T-helper 1 cell treated with Interleukin-12 subunit alpha and Interleukin-12 subunit beta and Interleukin-4 antibody, amounts not matched to agents 30 μg/mL and 1 μg/mL, for 36 hours (primary cell): ENCODE measurements around the gene RARA.

ENCODE experiments used
- H3K27ac Mint-ChIP-seq: one replicate; pipeline ENCODE4 v1.8.0; 2021; ENCODE audit warnings: mild to moderate bottlenecking, mixed read lengths
- H3K27me3 Mint-ChIP-seq: one replicate; pipeline ENCODE4 v1.8.0; 2021; ENCODE audit warnings: low read depth, mixed read lengths
- H3K36me3 Mint-ChIP-seq: one replicate; pipeline ENCODE4 v1.8.0; 2021; ENCODE audit warnings: low read depth, mixed read lengths
- H3K4me1 Mint-ChIP-seq: one replicate; pipeline ENCODE4 v1.8.0; 2021; ENCODE audit warnings: low read depth, mixed read lengths
- H3K4me3 Mint-ChIP-seq: one replicate; pipeline ENCODE4 v1.8.0; 2021; ENCODE audit warnings: mild to moderate bottlenecking, moderate library complexity, mixed read lengths
- H3K9me3 Mint-ChIP-seq: one replicate; pipeline ENCODE4 v1.8.0; 2021; ENCODE audit warnings: mixed read lengths

RARA gene

DNA sequence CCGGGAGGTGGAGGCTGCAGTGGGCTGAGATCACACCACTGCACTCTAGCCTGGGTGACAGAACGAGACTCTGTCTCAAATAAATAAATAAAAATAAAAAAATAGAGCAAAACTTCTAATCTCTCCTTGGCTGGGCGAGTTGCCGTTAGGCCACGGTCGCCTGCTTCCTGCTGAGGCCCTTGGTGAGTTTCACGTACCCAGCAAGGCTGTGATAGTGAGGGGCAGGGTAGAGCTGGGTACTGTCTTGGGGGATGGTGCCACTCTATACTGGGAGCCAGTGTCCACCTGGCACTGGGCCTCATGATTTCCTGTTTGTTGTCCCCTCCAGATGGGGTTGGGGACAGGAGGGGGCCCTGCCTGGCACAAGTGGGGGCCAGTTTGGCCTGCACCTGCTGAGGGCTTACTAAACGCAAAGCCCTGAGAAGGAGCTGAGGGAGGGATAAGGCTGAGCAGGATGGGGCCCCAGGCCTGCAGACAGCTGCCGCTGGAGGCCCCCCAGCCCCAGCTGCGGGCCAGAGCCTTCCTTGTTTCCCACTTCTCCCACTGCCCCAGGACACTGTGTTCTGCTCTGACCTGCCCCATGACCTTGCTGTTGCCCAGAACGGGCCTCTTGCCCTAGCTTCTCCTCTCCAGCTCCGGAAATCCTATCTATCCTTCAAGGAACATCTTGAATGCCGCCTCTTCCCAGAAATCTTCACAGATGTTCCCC lies 30.1 kb downstream of the RARA start:
- Mint-ChIP-seq H3K4me3 (no peak overlapping the region), H3K36me3 (peaks cover 26% of the 10 kb centered on the region), H3K4me1 (peaks cover 50% of the 10 kb centered on the region), H3K27me3 (peaks cover 8% of the 10 kb centered on the region), H3K27ac (peak overlapping the region; percentile 31), H3K9me3 (no peaks in the 10 kb centered on the region)

GRCh38 chr17:40340327-40340726 lies 31.3 kb downstream of the RARA start:
- no peaks in the 10 kb centered on the region for H3K9me3 Mint-ChIP-seq
- H3K4me3 Mint-ChIP-seq: no peak overlapping the region
- peaks cover 8% of the 10 kb centered on the region for H3K27me3 Mint-ChIP-seq
- H3K36me3 Mint-ChIP-seq: peaks cover 18% of the 10 kb centered on the region
- H3K27ac Mint-ChIP-seq: peak overlapping the region; percentile 8
- H3K4me1 Mint-ChIP-seq: peaks cover 46% of the 10 kb centered on the region

DNA sequence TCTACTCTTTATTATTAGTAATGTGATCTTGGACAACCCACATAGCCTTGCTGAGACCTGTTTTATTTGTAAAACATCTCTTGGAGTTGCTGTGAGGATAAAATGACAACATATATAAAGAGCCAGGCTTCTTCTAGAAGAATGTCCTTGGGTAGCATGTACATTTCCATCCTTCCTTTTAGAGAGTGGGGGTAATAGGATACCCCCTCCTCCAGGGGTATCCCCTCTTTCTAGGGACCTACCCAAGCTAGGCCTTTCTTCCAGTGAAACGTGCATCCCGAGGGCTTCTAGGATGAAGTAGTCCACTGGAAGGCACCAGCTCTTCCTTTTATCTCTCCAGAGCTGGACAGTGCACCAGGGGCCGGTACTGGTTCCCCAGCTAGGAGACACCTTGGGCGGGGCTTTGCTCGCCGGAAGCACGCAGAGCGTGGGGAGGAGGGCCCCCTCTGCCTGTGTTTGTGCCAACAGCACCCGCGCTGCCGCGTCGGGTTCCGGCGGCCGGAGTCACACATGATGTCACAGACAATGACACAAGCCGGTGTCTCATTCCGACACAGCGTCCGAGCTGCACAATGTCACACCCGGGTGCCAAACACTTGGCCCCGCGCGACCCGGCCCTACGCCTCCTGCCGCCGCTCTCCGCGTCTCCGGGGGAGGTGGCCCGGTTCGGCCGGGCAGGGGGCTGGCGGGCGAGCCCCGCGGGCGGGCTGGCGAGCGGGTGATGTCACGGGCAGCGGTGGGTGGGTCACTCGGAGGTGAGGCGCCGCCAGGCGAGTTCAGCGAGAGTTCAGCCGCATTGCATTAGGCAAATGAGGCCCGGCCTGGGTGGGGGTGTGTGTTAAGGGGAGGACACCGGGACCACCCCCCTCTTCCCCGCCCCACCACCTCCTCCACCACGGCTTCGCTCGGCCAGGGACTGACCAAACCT lies 32.2 kb downstream of the RARA start:
- Mint-ChIP-seq H3K27ac (peak overlapping the region; percentile 84), H3K36me3 (peaks cover 18% of the 10 kb centered on the region), H3K27me3 (peaks cover 8% of the 10 kb centered on the region), H3K4me1 (peaks cover 49% of the 10 kb centered on the region), H3K9me3 (no peaks in the 10 kb centered on the region), H3K4me3 (peak overlapping the region; percentile 78)

GRCh38 chr17:40341808-40342503 lies 33.0 kb downstream of the RARA start:
- H3K4me3 Mint-ChIP-seq: peak overlapping the region; percentile 59
- H3K4me1 Mint-ChIP-seq: peaks cover 47% of the 10 kb centered on the region
- peaks cover 8% of the 10 kb centered on the region for H3K27me3 Mint-ChIP-seq
- H3K9me3 Mint-ChIP-seq: no peaks in the 10 kb centered on the region
- peak overlapping the region; percentile 31 for H3K27ac Mint-ChIP-seq
- H3K36me3 Mint-ChIP-seq: peaks cover 18% of the 10 kb centered on the region

DNA sequence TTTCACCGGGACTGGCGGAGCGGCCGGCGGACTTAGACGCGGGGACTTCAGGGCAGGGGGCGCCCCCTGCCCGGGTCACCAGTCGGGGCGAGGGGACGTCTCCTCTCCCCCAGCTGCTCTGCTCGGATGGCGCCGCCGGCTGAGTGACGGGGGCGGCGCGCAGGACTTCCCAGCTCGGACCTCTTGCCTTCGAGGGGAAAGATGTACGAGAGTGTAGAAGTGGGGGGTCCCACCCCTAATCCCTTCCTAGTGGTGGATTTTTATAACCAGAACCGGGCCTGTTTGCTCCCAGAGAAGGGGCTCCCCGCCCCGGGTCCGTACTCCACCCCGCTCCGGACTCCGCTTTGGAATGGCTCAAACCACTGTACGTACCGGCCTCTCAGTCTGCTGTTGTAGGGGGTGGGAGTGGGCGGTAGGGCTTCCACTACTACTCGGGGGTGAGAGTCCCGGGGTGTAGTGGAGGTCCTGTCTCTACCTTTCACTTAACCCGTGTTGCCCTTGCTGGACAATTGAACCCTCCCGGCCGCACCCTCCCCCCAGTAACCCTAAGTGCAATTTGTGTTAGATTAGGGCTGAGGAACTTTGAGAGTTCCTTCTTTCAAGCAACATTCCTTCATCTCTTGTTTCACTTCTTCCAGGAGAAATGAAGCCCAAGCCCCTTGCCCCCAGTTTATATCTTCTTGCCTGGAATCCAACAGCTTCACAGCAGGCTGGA lies 33.7 kb downstream of the RARA start:
- Mint-ChIP-seq H3K27me3 (peaks cover 8% of the 10 kb centered on the region), H3K36me3 (peaks cover 16% of the 10 kb centered on the region), H3K4me1 (peaks cover 40% of the 10 kb centered on the region), H3K4me3 (peak overlapping the region; percentile 51), H3K9me3 (no peaks in the 10 kb centered on the region), H3K27ac (no peak overlapping the region)

DNA sequence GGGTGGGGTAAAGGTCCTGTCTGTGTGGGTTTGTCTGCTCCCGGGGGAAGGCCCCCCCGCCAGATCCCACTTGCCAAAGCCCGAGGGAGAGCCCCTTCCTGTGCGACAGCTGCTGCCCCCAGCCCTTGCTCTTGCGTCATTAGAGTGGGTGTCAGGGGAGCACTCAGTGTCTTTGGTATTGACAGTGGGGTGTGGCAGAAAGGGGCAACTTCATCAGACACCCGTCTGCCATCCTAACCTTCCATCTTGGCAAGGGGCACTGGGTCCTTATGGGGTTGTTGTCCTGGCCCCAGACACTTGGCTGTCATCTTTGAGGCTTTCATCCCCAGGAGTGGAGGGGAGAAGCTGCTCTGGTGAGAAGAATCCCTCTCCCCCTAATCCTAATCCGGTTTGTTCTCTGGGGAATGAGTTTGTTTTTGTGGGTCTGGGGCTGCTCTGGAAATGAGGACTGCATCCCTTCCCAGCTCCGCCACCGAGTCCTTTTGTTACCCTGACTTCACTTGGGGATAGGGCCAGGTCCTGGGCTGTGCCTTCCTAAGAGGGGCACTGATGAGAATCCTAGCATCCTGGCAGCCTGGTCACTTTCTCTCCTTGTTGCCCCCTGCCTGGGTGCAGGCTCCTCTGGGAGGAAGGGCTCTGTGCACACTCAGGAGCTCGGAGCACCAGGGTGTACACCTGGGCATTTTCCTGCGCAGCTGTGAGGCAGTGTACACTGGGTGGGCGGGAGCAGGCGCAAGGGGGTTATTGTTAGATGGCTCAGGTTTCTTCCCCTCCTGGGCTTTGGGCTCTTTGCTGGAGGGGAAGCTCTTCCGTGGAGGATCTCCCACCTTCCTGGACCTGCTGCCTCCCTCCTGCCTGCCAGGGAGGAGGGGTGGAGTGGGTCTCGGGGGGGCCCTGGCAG lies 34.5 kb downstream of the RARA start:
- H3K27ac Mint-ChIP-seq: no peak overlapping the region
- peaks cover 8% of the 10 kb centered on the region for H3K27me3 Mint-ChIP-seq
- peaks cover 33% of the 10 kb centered on the region for H3K4me1 Mint-ChIP-seq
- H3K9me3 Mint-ChIP-seq: no peaks in the 10 kb centered on the region
- H3K4me3 Mint-ChIP-seq: peak overlapping the region; percentile 51
- peaks cover 14% of the 10 kb centered on the region for H3K36me3 Mint-ChIP-seq

DNA sequence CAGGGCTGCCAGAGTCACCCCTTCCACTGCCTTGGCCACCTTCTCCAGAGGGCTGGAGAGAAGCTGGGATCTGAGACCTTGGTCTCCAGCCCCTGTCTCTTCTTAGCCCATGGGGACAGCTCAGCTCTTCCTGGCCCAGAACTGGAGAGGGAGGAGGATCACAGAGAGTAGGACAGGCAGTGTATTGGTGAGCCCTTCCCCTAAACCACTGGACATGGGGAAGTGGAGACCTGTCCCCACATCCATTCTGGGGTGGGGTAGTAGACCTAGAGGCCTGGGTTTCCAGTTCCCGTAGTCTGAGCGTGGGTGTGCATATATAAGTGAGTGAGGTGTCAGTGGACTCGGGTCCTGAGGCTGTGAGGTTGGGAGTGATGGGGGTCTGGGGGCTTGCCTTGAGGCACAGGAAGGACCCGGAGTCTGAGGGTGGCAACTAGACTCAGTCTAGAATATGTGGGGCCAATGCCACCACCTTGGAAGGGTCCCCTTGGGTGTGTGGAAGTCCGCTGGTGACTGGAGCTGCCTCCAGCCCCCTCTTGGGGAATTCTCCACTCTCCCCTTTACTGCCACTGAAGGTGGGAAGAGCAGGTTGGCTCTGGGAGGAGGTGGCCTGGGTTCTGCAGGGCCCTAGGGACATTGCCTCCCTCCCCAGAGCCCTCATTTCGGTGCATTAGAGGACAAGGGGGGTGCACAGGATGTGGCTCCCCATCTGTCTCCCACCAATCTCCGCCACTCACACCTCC lies 35.6 kb downstream of the RARA start:
- Mint-ChIP-seq H3K4me3 (peak overlapping the region; percentile 25), H3K36me3 (peaks cover 15% of the 10 kb centered on the region), H3K27ac (no peak overlapping the region), H3K4me1 (peaks cover 28% of the 10 kb centered on the region), H3K9me3 (no peaks in the 10 kb centered on the region), H3K27me3 (peaks cover 8% of the 10 kb centered on the region)

- Mint-ChIP-seq H3K9me3 (no peaks in the 10 kb centered on the region), H3K36me3 (peaks cover 13% of the 10 kb centered on the region), H3K4me1 (peaks cover 22% of the 10 kb centered on the region), H3K27ac (no peak overlapping the region), H3K4me3 (peak overlapping the region; percentile 25), H3K27me3 (peaks cover 8% of the 10 kb centered on the region)
Observed at GRCh38 chr17:40345161-40345993, 36.4 kb downstream of the RARA start.

GRCh38 chr17:40345994-40346764 lies 37.2 kb downstream of the RARA start:
- peaks cover 8% of the 10 kb centered on the region for H3K27me3 Mint-ChIP-seq
- no peak overlapping the region for H3K27ac Mint-ChIP-seq
- no peaks in the 10 kb centered on the region for H3K9me3 Mint-ChIP-seq
- H3K4me3 Mint-ChIP-seq: peak overlapping the region; percentile 21
- peaks cover 15% of the 10 kb centered on the region for H3K4me1 Mint-ChIP-seq
- peaks cover 8% of the 10 kb centered on the region for H3K36me3 Mint-ChIP-seq

DNA sequence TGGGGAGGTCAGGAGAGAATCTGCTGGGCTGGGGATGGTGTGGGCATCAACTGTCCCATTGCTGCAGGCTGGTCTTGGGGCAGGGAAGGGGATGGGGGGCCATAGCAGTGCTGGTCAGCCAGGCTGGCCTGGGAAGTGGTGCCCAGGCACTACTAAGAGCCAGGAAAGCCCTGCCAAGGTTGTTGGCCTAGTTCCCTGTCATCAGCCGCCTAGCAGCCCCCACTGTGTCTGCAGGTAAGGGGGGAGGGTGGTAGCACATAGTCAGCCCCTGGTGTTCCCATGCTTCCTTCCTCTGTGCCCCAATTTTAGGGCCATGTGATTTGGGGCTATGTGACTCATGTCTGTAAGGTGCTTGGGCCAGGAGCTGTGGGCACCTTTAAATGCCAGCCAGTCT lies 37.8 kb downstream of the RARA start:
- Mint-ChIP-seq H3K27ac (peak overlapping the region; percentile 34), H3K9me3 (no peaks in the 10 kb centered on the region)

DNA sequence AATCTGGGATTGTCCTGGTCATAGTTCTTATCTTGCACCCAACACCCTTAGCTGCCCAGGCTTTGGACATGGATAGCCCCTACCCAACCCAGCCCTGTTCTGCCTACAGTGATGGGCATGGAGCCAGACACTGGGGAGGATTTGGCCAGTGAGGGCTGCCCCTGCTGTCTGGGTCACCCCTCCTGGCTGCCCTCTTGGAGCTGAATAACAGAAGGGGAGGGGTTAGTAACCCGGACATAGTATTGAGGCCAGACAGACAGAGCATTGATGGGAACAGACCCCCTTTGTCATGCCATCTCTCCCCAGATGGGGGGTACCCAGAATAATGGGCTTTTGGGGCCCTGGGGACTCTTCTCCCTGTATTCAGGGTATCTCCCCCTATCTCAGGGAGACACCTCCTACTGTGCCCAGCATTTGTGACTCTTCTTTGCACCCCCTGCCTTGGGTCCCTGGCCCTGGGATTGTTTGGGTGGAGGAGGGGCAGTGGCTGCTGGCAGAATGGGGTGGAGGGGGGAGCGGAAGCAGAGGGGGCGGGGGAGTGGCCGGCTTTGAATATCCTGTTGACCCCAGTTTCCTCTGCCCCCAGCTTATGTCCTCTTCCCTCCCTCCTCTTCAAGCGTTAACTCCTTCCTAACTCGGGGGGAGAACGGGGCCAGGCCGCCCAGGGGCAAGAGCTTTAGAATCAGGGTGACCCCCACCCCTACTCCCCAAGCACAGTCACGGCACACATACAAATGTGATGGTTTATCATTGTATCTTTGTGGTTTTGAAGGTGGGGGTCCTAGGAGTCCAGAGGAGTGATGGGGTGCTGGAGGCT lies 38.5 kb downstream of the RARA start:
- Mint-ChIP-seq H3K4me3 (no peak overlapping the region), H3K4me1 (peaks cover 18% of the 10 kb centered on the region), H3K36me3 (peaks cover 14% of the 10 kb centered on the region), H3K27me3 (peaks cover 8% of the 10 kb centered on the region), H3K27ac (no peak overlapping the region), H3K9me3 (no peaks in the 10 kb centered on the region)

More for the DNA sequence above, 37.8 kb downstream of the RARA start:
- H3K4me3 Mint-ChIP-seq: no peak overlapping the region
- peaks cover 15% of the 10 kb centered on the region for H3K4me1 Mint-ChIP-seq
- H3K27me3 Mint-ChIP-seq: peaks cover 8% of the 10 kb centered on the region
- H3K36me3 Mint-ChIP-seq: peaks cover 8% of the 10 kb centered on the region
